Glomerular visceral epithelial cell (primary cell): ENCODE data around the gene TAS2R30.
"Not testable (repeated sequence)": the region's sequence is repeated elsewhere in the genome, so short reads cannot be mapped to it uniquely, and the experiment has no call there.

ENCODE experiments used
- DNase-seq: peaks from one replicate; pipeline ENCODE4 v3.0.0-alpha.2; 2016; ENCODE audit errors: extremely low spot score

Gene TAS2R30

DNA sequence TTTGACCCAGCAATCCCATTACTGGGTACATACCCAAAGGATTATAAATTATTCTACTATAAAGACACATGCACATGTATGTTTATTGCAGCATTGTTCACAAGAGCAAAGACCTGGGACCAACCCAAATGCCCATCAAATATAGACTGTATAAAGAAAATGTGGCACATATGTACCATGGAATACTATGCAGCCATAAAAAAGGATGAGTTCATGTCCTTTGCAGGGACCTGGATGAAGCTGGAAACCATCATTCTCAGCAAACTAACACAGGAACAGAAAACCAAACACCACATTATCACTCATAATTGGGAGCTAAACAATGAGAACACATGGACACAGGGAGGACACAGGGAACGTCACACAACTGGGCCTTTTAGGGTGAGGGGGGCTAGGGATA, 20.3 kb downstream of the TAS2R30 start:
- DNase-seq: not testable (repeated sequence)

DNA sequence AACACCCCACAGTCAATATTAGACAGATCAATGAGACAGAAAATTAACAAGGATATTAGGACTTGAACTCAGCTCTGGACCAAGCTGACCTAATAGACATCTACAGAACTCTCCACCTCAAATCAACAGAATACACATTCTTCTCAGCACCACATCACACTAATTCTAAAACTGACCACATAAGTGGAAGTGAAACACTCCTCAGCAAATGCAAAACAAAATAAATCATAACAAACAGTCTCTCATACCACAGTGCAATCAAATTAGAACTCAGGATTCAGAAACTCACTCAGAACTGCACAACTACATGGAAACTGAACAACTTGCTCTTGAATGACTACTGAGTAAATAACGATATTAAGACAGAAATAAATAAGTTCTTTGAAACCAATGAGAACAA, 23.2 kb downstream of the TAS2R30 start:
- not testable (repeated sequence) for DNase-seq

DNA sequence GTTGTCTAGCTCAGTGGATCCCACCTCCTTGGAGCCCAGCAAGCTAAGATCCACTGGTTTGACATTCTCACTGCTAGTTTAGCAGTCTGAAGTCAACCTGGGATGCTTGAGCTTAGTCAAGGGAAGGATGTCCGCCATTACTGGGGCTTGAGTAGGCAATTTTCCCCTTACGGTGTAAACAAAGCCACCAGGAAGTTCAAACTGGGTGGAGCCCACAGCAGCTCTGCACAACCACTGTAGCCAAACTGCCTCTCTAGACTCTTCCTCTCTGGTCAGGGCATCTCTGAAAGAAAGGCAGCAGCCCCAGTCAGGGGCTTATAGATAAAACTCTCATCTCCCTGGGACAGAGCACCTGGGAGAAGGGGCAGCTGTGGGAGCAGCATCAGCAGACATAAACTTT, 25.6 kb downstream of the TAS2R30 start:
- DNase-seq: no peak

DNA sequence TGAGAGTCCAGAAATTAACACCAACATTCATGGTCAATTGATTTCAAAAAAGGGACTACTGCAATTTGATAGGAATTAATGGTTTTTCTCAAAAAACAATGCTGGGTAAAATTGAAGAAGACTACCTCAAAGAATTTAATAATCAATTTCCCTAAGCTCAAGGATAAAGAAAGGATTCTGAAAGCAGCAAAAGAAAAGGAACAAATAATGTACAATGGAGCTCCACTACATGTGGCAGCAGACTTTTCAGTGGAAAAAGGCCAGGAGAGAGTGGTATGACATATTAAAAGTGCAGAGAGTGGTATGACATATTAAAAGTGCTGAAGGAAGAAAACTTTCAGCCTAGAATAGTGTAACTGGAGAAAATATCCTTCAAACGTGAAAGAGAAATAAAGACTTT, 26.7 kb downstream of the TAS2R30 start:
- DNase-seq: no peak

DNA sequence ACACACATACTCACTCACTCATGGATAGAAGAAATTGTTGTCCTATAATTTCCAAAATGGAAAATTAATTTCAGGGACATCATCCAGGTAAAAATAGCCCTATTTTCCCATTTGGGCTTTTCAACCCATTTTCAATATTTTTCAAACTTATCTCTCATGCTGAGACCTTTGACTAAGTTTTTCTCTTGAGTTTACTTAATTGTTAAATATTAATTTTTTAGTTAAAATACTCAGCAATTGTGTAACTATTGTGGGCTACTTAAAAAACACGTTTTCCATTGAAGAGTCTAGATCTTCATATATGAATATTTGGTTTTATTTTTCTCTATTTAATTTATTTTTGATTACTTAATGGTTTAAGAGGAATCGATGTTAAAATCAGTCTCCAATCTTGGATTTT, 28.2 kb downstream of the TAS2R30 start:
- no peak for DNase-seq

DNA sequence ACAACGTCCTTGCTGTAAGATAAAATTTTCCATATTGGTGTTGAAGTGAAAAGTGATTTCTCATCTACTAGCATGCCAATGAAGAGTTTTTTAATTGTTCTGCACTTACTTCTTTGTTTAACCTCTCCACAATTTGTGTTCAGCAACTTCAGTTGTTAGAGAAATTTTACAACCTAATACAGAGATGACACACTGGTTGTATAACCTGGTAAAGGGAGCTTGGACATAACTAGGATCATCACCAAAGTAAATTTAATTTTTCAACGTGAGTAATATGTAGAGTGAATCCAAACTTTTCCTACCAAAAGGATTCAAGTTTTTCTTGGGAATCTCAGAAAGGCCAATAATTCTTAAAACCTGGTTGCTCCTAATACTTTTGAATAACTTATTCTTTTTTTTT, 28.9 kb downstream of the TAS2R30 start:
- no peak for DNase-seq

DNA sequence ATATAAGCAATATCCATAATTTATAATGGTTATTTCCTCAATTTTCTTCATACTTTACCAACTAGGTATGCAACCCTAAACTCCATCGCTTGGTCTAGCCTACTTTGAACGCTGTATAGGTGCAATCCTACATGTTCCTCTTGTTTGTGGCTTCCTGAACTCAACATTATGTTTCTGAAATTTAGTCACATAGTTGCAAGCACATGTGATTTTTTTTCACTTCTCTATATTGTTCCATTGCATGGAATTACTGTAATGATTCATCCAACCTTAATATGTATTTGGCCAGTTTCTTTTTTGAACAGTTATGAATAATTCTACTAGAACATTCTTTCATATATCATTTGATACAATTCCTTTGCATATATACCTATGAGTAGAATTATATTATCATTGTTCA, 39.5 kb downstream of the TAS2R30 start:
- DNase-seq: not testable (repeated sequence)

DNA sequence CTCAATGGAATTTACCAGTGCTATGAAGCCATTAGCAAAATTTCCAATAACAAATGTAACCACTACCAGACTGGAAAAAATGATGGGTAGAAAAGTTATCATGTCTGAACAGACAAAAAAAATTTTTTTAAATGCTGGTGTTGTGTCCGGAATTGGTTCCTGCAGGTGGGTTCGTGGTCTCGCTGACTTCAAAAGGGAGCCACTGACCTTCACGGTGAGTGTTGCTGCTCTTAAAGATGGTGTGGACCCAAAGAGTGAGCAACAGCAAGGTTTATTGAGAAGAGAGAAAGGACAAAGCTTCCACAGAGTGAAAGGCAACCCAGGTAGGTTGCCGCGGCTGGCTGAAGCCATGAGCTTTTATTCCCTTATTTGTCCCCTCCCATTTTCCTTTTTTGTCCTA, 42.3 kb downstream of the TAS2R30 start, which contains the start of gene TAS2R43:
Gene TAS2R43 (minus strand): TSS at position 186 of the 400 bp plus-strand sequence. CDS start 84 bp downstream, at position 102.
- DNase-seq: no peak

DNA sequence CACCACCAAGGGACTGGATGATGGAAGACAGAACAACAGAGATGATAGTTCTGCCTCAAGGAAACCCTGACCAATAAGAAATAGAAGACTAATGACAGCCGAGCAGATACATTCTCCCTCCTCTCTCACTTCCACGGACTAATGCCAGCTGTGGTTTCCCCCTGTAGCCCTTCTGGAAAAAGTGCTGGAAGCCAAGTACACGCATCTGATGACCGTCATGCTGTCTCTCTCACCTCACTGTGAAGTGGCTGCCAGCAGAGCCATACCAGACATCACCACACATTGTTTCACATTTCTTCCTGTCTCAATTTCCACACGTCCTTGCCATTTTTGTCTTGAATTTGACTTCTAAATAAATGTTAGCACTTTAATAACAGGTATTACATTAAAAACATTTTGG, 45.2 kb downstream of the TAS2R30 start:
- DNase-seq: no peak

DNA sequence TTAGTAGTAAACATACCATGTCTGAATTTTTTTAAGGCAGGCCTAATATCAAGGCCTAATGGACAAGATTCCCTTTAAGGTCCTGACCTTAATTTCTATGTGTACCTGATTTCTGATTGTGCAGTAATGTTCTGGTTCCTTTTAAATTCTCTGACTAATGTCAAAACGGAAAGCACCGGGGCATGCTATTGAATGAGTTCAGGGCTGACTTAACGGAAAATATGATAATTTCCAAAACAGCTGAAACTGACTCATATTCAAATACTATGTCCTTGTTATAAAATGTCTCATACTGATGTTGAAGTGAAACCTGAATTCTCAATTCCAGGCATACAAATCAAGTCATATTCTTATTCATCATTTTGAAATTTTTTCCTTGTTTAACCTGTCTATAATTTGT, 49.0 kb downstream of the TAS2R30 start:
- DNase-seq: no peak
